Neural cell (in vitro differentiated cells): ENCODE data around the gene VAPA.

Source experiments
- CTCF ChIP-seq: fragments of 450-650 bp; IDR thresholded peaks from 2 replicates; pipeline ENCODE4 v1.5.1; 2014; ENCODE audit warnings: antibody characterized with exemption, mild to moderate bottlenecking, moderate library complexity; ENCODE audit not compliant: poor library complexity, severe bottlenecking
- EP300 ChIP-seq: fragments of 450-650 bp; conservative IDR thresholded peaks from 2 replicates; pipeline ENCODE4 v1.6.1; 2014; ENCODE audit warnings: antibody characterized with exemption, mild to moderate bottlenecking, moderate library complexity; ENCODE audit not compliant: poor library complexity, severe bottlenecking
- EZH2 ChIP-seq: fragments of 200-600, 300-800 bp; shearing (Covaris generic), sonication (generic); IDR thresholded peaks from 2 replicates; pipeline ENCODE4 v1.6.1; 2014; ENCODE audit warnings: antibody characterized with exemption, low read length, borderline replicate concordance, mild to moderate bottlenecking; ENCODE audit not compliant: insufficient read depth, poor library complexity, severe bottlenecking
- MXI1 ChIP-seq: fragments of 450-650 bp; conservative IDR thresholded peaks from 2 replicates; pipeline ENCODE4 v1.6.1; 2014; ENCODE audit warnings: antibody characterized with exemption, mild to moderate bottlenecking; ENCODE audit not compliant: poor library complexity, severe bottlenecking
- POLR2AphosphoS5 ChIP-seq: IDR thresholded peaks from 2 replicates; pipeline ENCODE4 v1.6.1; 2012
- RAD21 ChIP-seq: fragments of 450-650 bp; conservative IDR thresholded peaks from 2 replicates; pipeline ENCODE4 v1.6.1; 2014; ENCODE audit warnings: antibody characterized with exemption, mild to moderate bottlenecking, moderate library complexity
- REST ChIP-seq: IDR thresholded peaks from 2 replicates; pipeline ENCODE4 v1.6.1; 2012; ENCODE audit warnings: borderline replicate concordance
- SMC3 ChIP-seq: fragments of 450-650 bp; conservative IDR thresholded peaks from 2 replicates; pipeline ENCODE4 v1.6.1; 2014; ENCODE audit warnings: antibody characterized with exemption, mild to moderate bottlenecking, moderate library complexity; ENCODE audit not compliant: poor library complexity
- TAF1 ChIP-seq: IDR thresholded peaks from 2 replicates; pipeline ENCODE4 v1.6.1; 2012; ENCODE audit warnings: low read depth

- TF ChIP-seq CTCF: no peak
- no peak for TF ChIP-seq POLR2AphosphoS5
- no peak for TF ChIP-seq REST
- no peak for TF ChIP-seq EP300
- no peak for TF ChIP-seq TAF1
- no peak for TF ChIP-seq EZH2
- TF ChIP-seq RAD21: no peak
- TF ChIP-seq SMC3: no peak
- no peak for TF ChIP-seq MXI1
Measured at GRCh38 chr18:9969247-9969646, 55.4 kb downstream of the VAPA start.
